HG03575 (cell line): ENCODE measurements around the gene DNAJC21.
"Not testable (repeated sequence)": the region's sequence is repeated elsewhere in the genome, so short reads cannot be mapped to it uniquely, and the experiment has no call there.

Experiments
- ATAC-seq: cut with Tn5 transposase; IDR thresholded peaks from one replicate; pipeline ENCODE4 v1.9.1; 2021; ENCODE audit not compliant: unreplicated experiment, insufficient number of reproducible peaks, low FRiP score; ENCODE audit errors: extremely low read depth

The DNAJC21 gene

DNA sequence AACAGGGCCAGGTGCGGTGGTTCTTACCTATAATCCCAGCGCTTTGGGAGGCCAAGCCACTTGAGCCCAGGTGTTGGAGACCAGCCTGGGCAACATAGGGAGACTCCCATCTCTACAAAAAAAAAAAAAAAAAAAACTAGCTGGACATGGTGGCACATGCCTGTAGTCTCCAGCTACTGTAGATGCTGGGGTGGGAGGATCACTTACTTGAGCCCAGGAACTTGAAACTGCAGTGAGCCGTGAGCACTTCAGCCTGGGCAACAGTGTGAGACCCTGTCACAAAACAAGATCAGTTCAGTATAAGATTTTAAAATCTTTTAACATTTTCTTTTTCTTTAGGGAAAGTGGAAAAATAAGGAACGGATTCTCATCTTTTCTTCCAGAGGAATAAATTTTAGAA lies 11.3 kb upstream of the DNAJC21 start:
- ATAC-seq, result no peak

DNA sequence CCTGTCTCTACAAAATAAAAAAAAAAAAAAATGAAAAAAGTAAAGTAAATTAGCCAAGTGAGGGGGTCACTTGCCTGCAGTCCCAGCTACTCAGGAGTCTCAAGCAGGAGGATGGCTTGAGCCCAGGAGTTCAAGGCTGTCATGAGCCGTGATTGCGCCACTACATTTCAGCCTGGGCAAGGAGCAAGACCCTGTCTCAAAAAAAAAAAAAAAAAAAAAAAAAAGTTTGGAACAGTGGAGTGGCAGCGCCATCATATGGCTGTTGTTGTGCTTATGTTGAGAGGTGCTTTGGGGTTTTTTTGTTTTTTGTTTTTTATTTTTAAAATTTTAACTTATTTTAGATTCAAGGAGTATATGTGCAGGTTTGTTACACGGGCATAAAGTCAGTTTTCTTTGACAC lies 10.3 kb upstream of the DNAJC21 start:
- no peak for ATAC-seq

GRCh38 chr5:34923256-34923655 lies 6.1 kb upstream of the DNAJC21 start:
- ATAC-seq, result not testable (repeated sequence)

- ATAC-seq, result no peak
Measured at GRCh38 chr5:34923694-34924461, 5.5 kb upstream of the DNAJC21 start.

GRCh38 chr5:34924462-34924765 lies 4.9 kb upstream of the DNAJC21 start:
- no peak for ATAC-seq

DNA sequence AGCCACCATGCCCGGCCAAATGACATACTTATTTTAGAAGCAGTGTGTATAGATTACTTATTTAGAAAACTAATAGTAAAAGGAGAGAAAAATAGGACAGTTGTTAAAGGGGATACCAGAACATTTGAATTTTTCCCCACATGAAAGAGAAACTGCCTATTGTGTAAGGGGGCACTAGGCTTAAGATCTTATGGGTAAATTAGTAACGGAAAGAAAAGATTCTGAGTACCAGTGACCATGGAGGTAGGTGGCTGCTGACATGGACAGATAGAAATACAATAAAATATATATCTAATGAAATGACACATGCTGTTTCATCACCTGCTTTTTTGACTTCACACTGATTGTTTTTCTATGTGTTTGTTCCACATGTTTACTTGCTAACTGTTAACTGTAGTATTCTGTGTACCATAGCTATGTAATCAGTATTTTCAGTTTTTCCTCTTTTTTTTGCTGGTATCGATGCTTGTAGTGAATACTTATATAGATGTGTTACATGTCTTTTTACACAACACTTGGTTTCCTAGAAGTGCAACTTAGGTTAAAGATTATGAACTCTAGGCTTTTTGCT lies 3.0 kb upstream of the DNAJC21 start:
- no peak for ATAC-seq

GRCh38 chr5:34927785-34928184 lies 1.6 kb upstream of the DNAJC21 start:
- ATAC-seq, result no peak

GRCh38 chr5:34928267-34928666 lies 1.1 kb upstream of the DNAJC21 start:
- no peak for ATAC-seq

- ATAC-seq, result peak; percentile 33
Measured at GRCh38 chr5:34929720-34930461, 532 bp downstream of the DNAJC21 start.

- ATAC-seq, result no peak
Measured at GRCh38 chr5:34930462-34930844, 1.1 kb downstream of the DNAJC21 start.

DNA sequence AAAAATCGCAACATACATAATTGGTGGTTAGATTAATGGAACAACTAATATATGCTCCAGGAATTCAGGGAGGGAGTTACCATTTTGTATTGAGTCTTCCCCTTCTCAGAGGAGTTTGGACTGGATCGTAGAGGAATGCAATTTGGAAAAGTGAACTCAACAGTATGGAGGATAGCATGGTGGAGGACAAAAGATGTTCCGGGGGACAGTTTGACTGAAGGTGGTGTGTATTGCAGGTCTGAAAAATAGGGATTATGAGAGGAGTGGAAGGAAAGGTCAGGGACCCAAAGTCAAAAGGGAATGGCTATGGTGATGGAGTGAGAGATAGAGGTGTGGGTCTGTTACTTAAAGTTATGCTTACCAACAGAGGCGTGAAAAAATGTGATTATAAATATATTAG lies 1.5 kb downstream of the DNAJC21 start:
- no peak for ATAC-seq

DNA sequence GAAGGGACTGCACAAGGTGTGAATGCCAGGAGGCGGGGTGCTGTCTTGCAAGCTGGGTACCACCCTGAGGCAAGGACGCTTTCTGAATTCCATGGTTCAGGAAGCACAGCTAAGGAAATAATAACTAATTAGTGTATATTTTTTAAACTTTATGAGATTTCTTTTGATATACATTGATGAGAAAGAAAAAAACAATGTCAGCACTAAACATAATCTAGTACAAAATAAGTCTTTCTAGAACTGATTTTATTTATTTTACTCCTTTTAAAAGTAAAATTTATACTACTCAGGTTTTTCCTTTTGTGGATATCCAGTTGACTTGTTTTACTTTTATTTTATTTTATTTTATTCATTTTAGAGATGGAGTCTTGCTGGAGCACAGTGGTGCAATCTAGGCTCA lies 3.6 kb downstream of the DNAJC21 start:
- no peak for ATAC-seq

DNA sequence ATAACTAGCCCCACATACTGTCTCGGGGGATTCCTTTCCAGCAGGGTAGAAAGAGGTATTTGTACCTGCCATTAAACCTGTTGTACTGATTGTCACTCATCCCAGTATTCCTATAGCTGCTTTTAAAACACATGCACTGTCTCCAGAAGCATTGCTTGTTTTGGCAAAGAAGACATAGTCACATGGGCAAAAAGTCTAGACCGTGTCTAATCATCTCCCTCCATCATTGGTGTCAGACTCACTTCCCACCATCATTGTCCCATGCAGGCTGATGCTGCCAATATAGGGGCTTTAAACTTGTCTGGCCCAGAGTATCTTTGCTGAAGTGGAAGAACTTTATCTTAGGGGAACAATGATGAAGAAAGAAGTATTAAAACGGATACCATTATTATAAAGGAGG lies 12.6 kb downstream of the DNAJC21 start:
- no peak for ATAC-seq

GRCh38 chr5:34944044-34944443 lies 14.7 kb downstream of the DNAJC21 start:
- ATAC-seq, result no peak

GRCh38 chr5:34944460-34945047 lies 15.2 kb downstream of the DNAJC21 start:
- no peak for ATAC-seq

DNA sequence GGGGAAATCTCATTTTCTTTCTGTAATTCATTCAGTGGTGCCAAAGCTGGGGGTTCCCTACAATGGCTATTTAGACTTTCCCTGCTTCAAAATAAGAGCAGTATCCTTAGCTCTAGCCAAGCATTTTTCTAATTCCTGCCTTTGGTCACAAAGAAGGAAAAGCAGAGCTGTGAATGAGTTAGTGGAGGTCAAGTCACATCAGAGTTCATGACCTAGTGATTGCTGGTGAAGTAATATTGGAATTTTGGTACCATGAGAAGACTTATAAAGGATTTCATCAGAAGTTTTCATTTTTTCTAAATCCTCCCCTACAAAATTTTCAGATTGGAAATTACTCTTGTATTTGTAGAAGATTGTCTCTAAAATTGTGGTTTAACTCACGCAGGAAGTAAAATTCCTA lies 28.0 kb downstream of the DNAJC21 start:
- ATAC-seq, result no peak

- ATAC-seq, result no peak
Measured at GRCh38 chr5:34957857-34958690, 28.7 kb downstream of the DNAJC21 start.

DNA sequence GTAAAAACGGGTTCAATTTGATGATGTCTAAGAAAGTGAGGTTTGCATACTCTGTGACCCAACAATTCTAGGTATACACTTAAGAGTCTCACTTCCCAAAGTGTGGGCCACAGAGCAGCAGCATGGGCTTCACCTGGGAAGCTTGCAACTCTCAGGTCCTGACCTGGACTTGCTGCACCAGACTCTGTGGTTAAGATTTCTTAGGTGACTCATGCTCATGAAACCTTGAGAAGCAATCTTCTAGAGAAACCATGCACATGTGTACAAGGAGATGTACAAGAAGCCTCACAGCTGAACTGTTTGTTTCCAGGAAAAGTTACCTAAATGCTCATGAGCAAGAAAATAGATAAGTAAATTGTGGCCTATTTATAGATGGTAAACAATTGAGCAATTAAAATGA lies 30.0 kb downstream of the DNAJC21 start:
- ATAC-seq, result peak; percentile 95

- no peak for ATAC-seq
Measured at GRCh38 chr5:34967540-34967939, 38.2 kb downstream of the DNAJC21 start.
